ENCODE results near the gene NOTUM.

The NOTUM gene

GRCh38 chr17:81909966-81910839 lies 50.8 kb downstream of the NOTUM start:
- DNase-seq (ENCODE audit: low read depth) = no peak

GRCh38 chr17:81909231-81909630 lies 51.8 kb downstream of the NOTUM start:
- no peak for DNase-seq (ENCODE audit: low read depth)

- no peak for DNase-seq (ENCODE audit: low read depth)
Measured at GRCh38 chr17:81908793-81909192, 52.2 kb downstream of the NOTUM start.

- DNase-seq (ENCODE audit: low read depth) = no peak
Measured at GRCh38 chr17:81907219-81908145, 53.5 kb downstream of the NOTUM start.

GRCh38 chr17:81906476-81907218 lies 54.3 kb downstream of the NOTUM start:
- DNase-seq (ENCODE audit: low read depth) = no peak

- DNase-seq (ENCODE audit: low read depth) = no peak
Measured at GRCh38 chr17:81905993-81906392, 55.0 kb downstream of the NOTUM start.

- no peak for DNase-seq (ENCODE audit: low read depth)
Measured at GRCh38 chr17:81905424-81905875, 55.5 kb downstream of the NOTUM start.

GRCh38 chr17:81904600-81905423 lies 56.2 kb downstream of the NOTUM start:
- no peak for DNase-seq (ENCODE audit: low read depth)

GRCh38 chr17:81903896-81904599 lies 56.9 kb downstream of the NOTUM start:
- DNase-seq (ENCODE audit: low read depth) = no peak

GRCh38 chr17:81903415-81903831 lies 57.6 kb downstream of the NOTUM start:
- no peak for DNase-seq (ENCODE audit: low read depth)

- DNase-seq (ENCODE audit: low read depth) = no peak
Measured at GRCh38 chr17:81902653-81903414, 58.2 kb downstream of the NOTUM start.
